ENCODE measurements around the gene LMTK2. TPM values are rescaled to one million over a fixed set of nuclear protein-coding genes. Genes with fewer than 3 reads are reported as not detected.

The LMTK2 gene
- total and polyA plus RNA-seq, 2 donors = 6.8 to 12.4 TPM

- no peak for DNase-seq (ENCODE audit: extremely low spot score)
- Histone ChIP-seq H3K4me3 (ENCODE audit: low read depth, low read length) (no peak overlapping the region), H3K36me3 (ENCODE audit: insufficient read depth) (no peaks in the 10 kb centered on the region), H3K4me1 (ENCODE audit: insufficient read depth) (no peaks in the 10 kb centered on the region), H3K27ac (ENCODE audit: low read depth) (no peak overlapping the region)
- WGBS = 39% methylated on average over 16 of the region's 16 CpGs
These were observed 57.2 kb downstream of the LMTK2 start for GRCh38 chr7:98163704-98164494.

DNA sequence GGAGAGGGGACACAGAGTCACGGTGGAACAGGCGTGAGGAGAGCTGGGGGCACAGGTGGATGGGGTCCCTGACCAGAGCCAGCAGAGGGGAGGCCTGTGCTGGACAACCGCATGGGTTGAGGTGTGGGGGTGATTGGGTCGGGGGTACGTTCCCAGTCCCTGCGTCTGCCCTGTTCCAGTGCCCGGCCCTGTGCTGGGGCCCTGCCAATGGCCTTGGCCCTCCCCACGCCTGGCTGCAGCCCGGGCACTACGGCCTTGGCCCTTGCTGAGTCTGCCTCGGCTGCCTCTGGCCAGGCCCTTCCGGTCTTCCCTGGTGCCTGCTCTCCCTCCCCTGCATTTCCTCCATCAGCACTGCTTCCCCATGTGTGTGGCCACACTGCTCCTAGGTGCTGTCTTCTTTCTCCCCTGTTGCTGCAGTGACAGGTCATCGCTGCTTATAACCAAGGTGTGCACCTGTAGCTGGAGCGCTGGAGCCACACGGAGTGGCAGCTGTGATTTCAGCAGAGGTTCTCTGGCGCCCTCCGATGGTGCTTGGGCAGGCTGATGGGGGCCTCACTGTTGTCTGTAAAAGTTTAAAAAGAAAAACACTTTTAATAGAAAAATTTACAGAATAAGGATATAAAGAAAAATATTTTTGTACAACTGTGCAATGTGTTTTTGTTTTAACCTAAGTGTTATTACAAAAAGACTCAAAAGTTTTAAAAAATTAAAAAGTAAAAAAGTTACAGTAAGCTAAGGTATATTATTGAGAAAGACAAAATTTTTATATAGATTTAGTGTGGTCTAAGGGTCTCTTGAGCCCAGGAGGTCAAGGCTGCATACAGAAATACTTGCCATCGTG, 59.4 kb downstream of the LMTK2 start:
- H3K36me3 ChIP-seq (ENCODE audit: insufficient read depth) = no peaks in the 10 kb centered on the region
- H3K27ac ChIP-seq (ENCODE audit: low read depth) = no peak overlapping the region
- H3K4me3 ChIP-seq (ENCODE audit: low read depth, low read length) = no peak overlapping the region
- DNase-seq (ENCODE audit: extremely low spot score) = no peak
- no peaks in the 10 kb centered on the region for H3K4me1 ChIP-seq (ENCODE audit: insufficient read depth)
- 77% methylated on average over 18 of the region's 18 CpGs for WGBS

DNA sequence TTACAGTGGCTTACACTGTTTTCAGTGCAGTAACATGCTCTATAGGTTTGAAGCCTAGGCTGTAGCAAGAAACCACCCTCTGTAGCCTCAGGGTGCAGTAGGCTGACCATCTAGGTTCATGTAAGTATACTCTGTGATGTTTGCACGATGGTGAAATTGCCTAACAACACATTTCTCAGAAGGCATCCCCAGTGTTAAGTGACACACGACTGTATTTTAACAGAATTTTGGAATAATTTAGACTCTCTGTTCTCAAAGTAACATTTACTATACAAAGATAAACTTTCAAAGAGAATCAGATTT, 60.0 kb downstream of the LMTK2 start:
- no peaks in the 10 kb centered on the region for H3K4me1 ChIP-seq (ENCODE audit: insufficient read depth)
- WGBS = 87% methylated on average over 2 of the region's 2 CpGs
- H3K27ac ChIP-seq (ENCODE audit: low read depth) = no peak overlapping the region
- DNase-seq (ENCODE audit: extremely low spot score) = no peak
- H3K36me3 ChIP-seq (ENCODE audit: insufficient read depth) = no peaks in the 10 kb centered on the region
- no peak overlapping the region for H3K4me3 ChIP-seq (ENCODE audit: low read depth, low read length)

- Histone ChIP-seq H3K27ac (ENCODE audit: low read depth) (no peak overlapping the region), H3K36me3 (ENCODE audit: insufficient read depth) (no peaks in the 10 kb centered on the region), H3K4me1 (ENCODE audit: insufficient read depth) (no peaks in the 10 kb centered on the region), H3K4me3 (ENCODE audit: low read depth, low read length) (no peak overlapping the region)
- WGBS = 92% methylated on average over 15 of the region's 15 CpGs
- DNase-seq (ENCODE audit: extremely low spot score) = no peak
These were observed 61.0 kb downstream of the LMTK2 start for GRCh38 chr7:98167653-98168052.

DNA sequence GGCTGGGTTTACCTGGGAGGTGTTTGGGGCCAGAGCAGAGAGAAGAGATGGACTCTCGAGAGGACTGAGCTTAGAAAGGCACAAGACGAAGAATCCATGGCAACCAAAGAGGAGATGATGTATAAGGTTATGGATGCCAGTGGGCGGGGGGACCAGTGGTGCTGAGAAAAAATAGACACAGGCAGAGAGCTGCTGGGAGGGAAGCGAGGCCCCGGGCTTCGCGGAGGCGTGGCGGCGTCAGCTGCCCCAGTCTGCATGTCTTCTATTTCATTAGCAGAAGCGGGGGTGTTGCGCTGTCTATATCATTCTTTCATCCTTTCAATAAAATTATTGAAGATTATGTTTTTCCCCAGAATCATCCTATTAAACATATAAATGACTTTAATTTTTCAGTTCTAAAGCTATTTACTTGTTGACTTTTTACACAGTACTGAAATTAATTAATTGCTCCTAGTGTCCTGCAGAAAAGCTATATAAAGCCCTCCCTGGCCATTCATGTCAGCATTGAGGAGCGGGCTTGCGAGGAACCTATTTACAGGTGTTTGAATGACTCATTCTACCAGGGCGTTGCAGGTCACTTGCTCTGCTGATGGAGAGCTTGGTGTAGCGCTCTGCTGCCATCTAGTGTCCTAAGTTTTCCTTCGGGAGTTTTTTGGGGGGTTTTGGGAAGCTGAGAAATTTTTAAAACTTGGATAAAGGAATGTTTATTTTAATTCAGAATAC, 61.7 kb downstream of the LMTK2 start:
- H3K4me1 ChIP-seq (ENCODE audit: insufficient read depth) = no peaks in the 10 kb centered on the region
- H3K27ac ChIP-seq (ENCODE audit: low read depth) = no peak overlapping the region
- DNase-seq (ENCODE audit: extremely low spot score) = peak; percentile 42
- no peaks in the 10 kb centered on the region for H3K36me3 ChIP-seq (ENCODE audit: insufficient read depth)
- no peak overlapping the region for H3K4me3 ChIP-seq (ENCODE audit: low read depth, low read length)
- 68% methylated on average over 17 of the region's 17 CpGs for WGBS

DNA sequence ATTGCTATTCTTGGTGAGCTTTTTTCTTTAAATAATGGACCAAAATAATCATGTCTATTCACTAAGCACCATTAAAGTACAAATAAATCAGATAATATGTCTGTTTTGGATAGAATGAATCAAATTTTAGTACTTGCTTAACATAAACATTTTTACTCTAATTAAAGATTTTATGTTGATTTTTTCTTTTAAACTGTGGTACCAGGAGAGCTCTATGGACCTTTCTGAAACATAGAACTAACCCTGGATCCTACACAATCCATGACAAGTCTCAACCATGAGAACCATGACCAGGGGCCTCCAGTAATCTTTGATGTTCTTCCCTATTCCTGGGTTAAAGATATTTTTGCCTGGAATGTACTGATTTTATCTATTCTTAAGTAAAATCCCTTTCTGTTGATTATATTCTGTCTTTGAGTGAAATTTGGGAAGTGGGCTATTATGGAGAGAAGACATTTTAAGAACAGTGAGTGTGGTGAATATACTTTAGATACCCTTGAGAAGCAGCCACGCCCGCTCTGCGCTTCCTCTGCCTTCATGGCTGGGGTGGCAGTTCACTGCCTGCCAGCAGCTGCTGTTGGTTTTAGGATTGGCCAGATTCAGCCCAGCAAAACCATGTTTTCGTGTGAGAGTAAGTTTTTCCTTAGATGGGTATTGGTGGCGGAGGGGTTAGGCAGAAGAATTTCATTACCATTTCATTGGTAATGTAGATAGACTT, 62.4 kb downstream of the LMTK2 start:
- H3K36me3 ChIP-seq (ENCODE audit: insufficient read depth) = no peaks in the 10 kb centered on the region
- DNase-seq (ENCODE audit: extremely low spot score) = no peak
- H3K4me3 ChIP-seq (ENCODE audit: low read depth, low read length) = no peak overlapping the region
- WGBS = 94% methylated on average over 5 of the region's 5 CpGs
- H3K27ac ChIP-seq (ENCODE audit: low read depth) = no peak overlapping the region
- H3K4me1 ChIP-seq (ENCODE audit: insufficient read depth) = no peaks in the 10 kb centered on the region

GRCh38 chr7:98170966-98171365, 64.3 kb downstream of the LMTK2 start:
- 91% methylated on average over 8 of the region's 8 CpGs for WGBS
- no peak for DNase-seq (ENCODE audit: extremely low spot score)
- Histone ChIP-seq H3K27ac (ENCODE audit: low read depth) (no peak overlapping the region), H3K4me3 (ENCODE audit: low read depth, low read length) (no peak overlapping the region), H3K4me1 (ENCODE audit: insufficient read depth) (no peaks in the 10 kb centered on the region), H3K36me3 (ENCODE audit: insufficient read depth) (no peaks in the 10 kb centered on the region)

- H3K4me1 ChIP-seq (ENCODE audit: insufficient read depth) = no peaks in the 10 kb centered on the region
- H3K36me3 ChIP-seq (ENCODE audit: insufficient read depth) = no peaks in the 10 kb centered on the region
- DNase-seq (ENCODE audit: extremely low spot score) = no peak
- 94% methylated on average over 24 of the region's 24 CpGs for WGBS
- no peak overlapping the region for H3K4me3 ChIP-seq (ENCODE audit: low read depth, low read length)
- H3K27ac ChIP-seq (ENCODE audit: low read depth) = no peak overlapping the region
These were observed 64.8 kb downstream of the LMTK2 start for GRCh38 chr7:98171449-98171848.

- no peak for DNase-seq (ENCODE audit: extremely low spot score)
- H3K27ac ChIP-seq (ENCODE audit: low read depth) = no peak overlapping the region
- no peaks in the 10 kb centered on the region for H3K36me3 ChIP-seq (ENCODE audit: insufficient read depth)
- no peak overlapping the region for H3K4me3 ChIP-seq (ENCODE audit: low read depth, low read length)
- H3K4me1 ChIP-seq (ENCODE audit: insufficient read depth) = no peaks in the 10 kb centered on the region
- WGBS = 93% methylated on average over 20 of the region's 20 CpGs
These were observed 67.9 kb downstream of the LMTK2 start for GRCh38 chr7:98174334-98175259.

GRCh38 chr7:98175260-98175940, 68.7 kb downstream of the LMTK2 start:
- 80% methylated on average over 8 of the region's 8 CpGs for WGBS
- no peak overlapping the region for H3K4me3 ChIP-seq (ENCODE audit: low read depth, low read length)
- H3K27ac ChIP-seq (ENCODE audit: low read depth) = no peak overlapping the region
- H3K36me3 ChIP-seq (ENCODE audit: insufficient read depth) = no peaks in the 10 kb centered on the region
- no peak for DNase-seq (ENCODE audit: extremely low spot score)
- no peaks in the 10 kb centered on the region for H3K4me1 ChIP-seq (ENCODE audit: insufficient read depth)

DNA sequence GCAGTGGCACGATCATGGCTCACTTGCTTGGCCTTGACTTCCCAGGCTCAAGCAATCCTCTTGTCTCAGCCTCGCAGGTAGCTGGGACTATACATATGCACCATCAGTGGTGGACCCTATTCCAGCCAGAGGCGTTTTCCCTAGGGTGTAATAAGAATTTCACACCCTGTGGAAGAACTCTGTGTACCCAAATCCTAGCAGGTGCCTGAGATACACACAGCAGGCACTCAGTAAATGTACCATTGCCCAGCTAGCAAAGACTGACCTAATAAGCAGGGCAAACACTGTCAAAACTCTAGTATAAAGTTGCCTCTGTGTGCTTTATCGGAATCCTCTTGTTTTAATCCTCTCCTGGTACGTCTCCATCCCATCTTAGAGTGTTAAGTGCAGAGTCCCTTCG, 70.9 kb downstream of the LMTK2 start:
- H3K4me3 ChIP-seq (ENCODE audit: low read depth, low read length) = no peak overlapping the region
- H3K4me1 ChIP-seq (ENCODE audit: insufficient read depth) = no peaks in the 10 kb centered on the region
- DNase-seq (ENCODE audit: extremely low spot score) = no peak
- WGBS = 84% methylated on average over 6 of the region's 6 CpGs
- no peaks in the 10 kb centered on the region for H3K36me3 ChIP-seq (ENCODE audit: insufficient read depth)
- H3K27ac ChIP-seq (ENCODE audit: low read depth) = no peak overlapping the region

DNA sequence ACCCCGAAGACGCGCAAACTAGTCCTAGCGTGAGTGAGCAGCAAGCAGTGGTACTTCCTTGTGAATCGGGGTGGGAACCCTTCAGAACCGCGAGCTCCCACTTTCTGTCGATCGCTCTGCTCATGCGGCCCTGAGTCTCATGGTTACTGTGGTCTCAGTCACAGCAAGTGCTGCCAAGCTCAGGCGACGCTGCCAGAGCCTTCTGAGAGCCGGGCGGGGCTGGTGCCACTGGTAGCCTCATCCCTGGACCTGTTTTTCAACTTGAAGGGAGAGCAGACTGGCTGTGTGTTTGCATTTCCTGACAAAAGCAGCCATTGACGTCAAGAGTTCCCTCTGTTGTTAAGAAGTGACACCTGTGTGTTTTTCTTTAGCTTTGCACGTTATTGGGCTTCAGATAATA, 71.7 kb downstream of the LMTK2 start:
- WGBS = 85% methylated on average over 16 of the region's 16 CpGs
- no peak overlapping the region for H3K4me3 ChIP-seq (ENCODE audit: low read depth, low read length)
- peak; percentile 32 for DNase-seq (ENCODE audit: extremely low spot score)

More for the DNA sequence above, 71.7 kb downstream of the LMTK2 start:
- H3K27ac ChIP-seq (ENCODE audit: low read depth) = no peak overlapping the region
- no peaks in the 10 kb centered on the region for H3K36me3 ChIP-seq (ENCODE audit: insufficient read depth)
- no peaks in the 10 kb centered on the region for H3K4me1 ChIP-seq (ENCODE audit: insufficient read depth)

All from urinary bladder (tissue), 4 donors.